HG03025 (cell line): Measurements from ENCODE around the gene MTAP.

ENCODE experiments used
- ATAC-seq: cut with Tn5 transposase; IDR thresholded peaks from one replicate; pipeline ENCODE4 v1.9.1; 2021; ENCODE audit warnings: mild to moderate bottlenecking, moderate library complexity; ENCODE audit not compliant: unreplicated experiment, low FRiP score

MTAP gene

GRCh38 chr9:21841133-21841532 lies 38.7 kb downstream of the MTAP start:
- ATAC-seq, result no peak

- ATAC-seq, result no peak
Observed at GRCh38 chr9:21848615-21849014, 46.2 kb downstream of the MTAP start.

DNA sequence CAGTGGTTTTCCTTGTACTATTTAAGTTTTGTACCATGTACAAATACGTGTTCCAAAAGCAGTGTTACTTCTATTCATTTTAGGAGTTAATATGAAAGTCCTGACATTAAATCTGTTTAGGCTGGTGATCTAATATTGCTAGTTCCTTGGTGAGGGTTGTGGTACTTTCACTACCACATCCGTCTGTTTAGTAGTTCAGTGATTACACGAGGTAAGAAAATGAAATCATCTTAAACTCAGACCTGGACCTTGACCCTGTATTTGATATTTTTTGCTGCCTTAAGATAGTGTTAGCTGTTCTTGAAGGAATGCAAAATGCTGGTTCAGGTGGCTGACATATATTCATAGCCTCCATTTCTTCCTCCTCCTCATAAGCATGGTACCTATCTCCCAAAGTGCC lies 50.3 kb downstream of the MTAP start:
- ATAC-seq, result no peak

DNA sequence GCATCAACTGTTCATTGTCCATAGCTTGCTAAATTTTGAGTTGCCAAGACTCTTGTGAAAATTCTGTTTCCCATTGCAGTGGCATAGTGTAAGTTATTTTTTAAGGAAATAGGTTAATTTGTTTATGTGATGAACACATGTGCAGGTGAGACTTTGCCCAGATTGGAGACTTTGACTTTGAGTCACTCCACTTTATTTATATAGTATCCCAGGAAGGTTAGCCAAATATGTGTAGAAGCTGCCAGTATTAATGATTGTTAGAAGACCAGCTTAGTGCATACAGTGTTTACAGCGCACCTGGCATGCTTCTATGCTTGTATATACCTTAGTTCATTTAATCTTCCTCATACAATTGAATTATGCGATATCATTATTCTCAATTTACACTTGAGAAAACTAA lies 51.0 kb downstream of the MTAP start:
- ATAC-seq, result no peak

GRCh38 chr9:21854119-21854518 lies 51.7 kb downstream of the MTAP start:
- ATAC-seq, result no peak

DNA sequence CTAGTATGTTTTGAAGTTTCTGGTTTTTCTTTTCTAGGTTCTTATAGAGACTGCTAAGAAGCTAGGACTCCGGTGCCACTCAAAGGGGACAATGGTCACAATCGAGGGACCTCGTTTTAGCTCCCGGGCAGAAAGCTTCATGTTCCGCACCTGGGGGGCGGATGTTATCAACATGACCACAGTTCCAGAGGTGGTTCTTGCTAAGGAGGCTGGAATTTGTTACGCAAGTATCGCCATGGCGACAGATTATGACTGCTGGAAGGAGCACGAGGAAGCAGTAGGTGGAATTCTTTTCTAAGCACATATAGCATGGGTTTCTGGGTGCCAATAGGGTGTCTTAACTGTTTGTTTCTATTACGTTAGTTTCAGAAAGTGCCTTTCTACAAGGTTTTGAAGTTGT lies 52.2 kb downstream of the MTAP start:
- no peak for ATAC-seq

- ATAC-seq, result no peak
Observed at GRCh38 chr9:21856301-21857094, 54.1 kb downstream of the MTAP start.

- ATAC-seq, result no peak
Observed at GRCh38 chr9:21862871-21863270, 60.4 kb downstream of the MTAP start.

DNA sequence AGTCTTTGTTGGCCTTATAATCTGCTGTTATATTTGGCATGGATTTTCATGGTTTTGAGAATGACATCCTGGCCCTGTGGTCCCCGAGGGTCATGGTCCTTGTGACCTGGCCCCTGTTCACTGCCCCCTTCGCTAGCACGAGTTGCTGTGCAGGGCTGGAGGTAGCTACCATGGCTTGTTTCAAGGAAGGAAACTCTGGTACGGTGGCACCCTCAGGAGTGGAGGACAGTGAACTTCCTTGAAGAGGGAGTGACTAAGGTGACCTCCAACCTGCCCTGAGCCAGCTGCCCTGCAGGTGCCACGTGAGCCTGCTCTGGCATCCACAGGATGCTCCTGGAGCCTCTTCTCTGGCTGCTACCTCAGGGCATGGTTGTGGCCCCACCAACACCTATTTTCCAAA lies 62.1 kb downstream of the MTAP start:
- ATAC-seq, result no peak

DNA sequence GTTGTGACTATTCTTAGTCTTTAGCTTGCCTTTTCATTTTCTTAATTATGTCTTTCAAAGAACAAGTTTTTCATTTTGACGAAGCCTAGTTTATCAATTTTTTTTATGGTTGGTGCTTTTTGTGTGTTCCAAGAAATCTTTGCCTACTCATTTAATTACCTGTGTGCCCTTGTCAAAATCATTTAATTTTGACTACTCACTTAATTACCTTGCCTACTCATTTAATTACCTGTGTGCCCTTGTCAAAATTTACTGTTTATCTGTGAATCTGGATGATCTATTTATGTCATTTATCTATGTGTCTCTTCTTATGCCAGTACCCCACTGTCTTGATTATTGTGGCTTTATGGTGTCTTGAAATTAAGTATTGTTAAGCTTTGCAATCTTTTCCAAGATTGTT lies 63.9 kb downstream of the MTAP start:
- ATAC-seq, result no peak

GRCh38 chr9:21871256-21871975 lies 69.0 kb downstream of the MTAP start:
- no peak for ATAC-seq

- ATAC-seq, result no peak
Observed at GRCh38 chr9:21872696-21873095, 70.3 kb downstream of the MTAP start.

DNA sequence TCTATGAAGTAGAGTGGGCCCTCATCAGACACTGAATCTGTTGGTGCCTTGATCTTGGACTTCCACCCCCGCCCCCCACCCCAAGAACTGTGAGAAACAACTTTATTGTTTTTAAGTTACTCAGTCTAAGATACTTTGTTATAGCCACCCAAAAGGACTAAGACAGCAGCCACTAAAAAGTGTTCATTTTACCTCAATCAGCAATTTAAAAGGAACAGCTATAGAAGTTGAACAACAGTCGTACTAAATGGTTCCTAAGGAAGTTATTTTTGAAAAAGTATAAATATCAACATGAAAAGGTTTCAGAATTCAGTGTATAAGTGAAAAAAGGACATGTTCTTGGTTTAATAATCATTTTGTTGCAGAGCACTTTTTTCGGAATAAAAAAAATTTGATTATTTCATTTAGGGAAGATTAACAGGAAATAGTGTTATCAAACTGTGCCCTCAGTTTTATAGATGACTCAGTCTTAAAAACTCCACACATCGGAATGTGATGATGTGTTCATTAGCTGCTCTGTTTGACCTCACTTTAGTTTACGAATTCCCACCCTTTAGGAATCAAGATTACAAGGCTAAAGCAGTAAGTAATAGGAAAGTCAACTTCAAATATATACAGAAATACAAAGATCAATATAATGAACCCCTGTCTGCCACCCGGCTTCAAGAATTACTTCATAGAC lies 71.2 kb downstream of the MTAP start:
- ATAC-seq, result no peak

GRCh38 chr9:21875893-21876292 lies 73.5 kb downstream of the MTAP start:
- no peak for ATAC-seq

DNA sequence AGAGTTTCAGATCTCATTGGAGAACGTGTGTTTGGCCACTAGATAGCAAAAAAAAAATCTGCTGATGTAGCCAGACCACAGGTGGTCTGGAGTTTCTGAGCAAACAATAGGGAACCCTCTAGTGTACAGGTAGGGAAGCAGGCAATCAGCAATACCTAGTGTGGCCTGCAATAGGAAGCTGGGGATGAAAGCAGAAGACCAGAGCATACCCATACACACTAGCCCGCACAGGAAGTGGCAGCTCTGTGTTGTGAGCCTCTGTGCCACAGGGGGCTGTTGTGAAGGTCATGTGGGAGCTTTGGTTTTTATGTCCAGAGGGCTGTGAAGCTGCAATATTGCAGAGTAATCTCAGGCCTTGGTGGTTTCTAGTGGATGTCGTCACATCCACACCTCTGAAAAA lies 81.2 kb downstream of the MTAP start:
- no peak for ATAC-seq

- no peak for ATAC-seq
Observed at GRCh38 chr9:21889673-21890072, 87.2 kb downstream of the MTAP start.

DNA sequence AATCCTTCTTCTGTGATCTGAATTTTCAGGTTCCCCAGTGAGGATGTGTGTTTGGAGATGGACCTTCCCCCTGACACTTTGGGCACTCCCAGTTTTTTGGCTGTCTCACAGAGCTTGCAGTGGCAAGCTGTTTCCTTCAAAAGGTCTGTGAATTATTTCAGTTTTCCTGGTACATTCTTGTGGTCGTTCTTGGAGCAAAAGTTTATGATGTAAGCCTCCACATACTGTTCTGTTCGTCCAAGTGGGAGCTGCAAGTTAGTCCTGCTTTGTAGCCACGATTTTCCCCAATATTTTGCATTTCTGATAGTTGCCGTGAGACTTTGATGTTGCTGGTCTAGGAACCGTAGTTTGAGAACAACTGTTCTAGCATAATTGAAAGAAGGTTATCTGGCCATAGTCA lies 88.3 kb downstream of the MTAP start:
- no peak for ATAC-seq

- no peak for ATAC-seq
Observed at GRCh38 chr9:21901546-21901945, 99.1 kb downstream of the MTAP start.

- ATAC-seq, result no peak
Observed at GRCh38 chr9:21902136-21902535, 99.7 kb downstream of the MTAP start.

DNA sequence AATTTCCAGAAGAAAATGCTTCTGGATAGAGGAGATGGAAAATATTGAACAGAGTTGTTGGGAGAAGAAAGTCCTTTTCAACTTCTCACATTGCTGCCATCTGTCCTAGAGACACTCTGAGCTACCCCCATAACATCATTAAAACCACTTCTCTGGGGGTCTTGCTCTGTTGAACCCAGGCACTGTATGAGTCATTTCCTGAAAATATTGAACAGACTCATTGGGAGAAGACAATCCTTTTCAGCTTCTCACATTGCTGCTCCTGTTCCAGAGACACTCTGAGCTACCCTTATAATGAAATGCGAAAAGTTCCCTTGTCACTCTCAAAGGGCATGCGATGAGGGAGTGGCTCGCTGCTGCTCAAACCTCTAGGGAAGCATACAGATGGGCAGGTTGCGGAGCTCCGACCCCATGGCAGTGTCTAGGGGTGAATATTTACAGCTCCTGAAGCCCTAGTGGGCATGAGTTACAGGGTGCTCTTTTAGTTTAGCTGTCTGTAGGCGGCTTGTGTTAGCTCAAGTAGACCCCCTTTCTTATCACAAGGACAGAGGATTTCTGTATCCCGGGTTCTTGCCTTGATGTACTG lies 101.0 kb downstream of the MTAP start:
- ATAC-seq, result no peak

GRCh38 chr9:21904371-21904770 lies 101.9 kb downstream of the MTAP start:
- ATAC-seq, result no peak
